Epithelial cell of proximal tubule (primary cell): Measurements from ENCODE around the gene ARFIP1. TPM values are rescaled to one million over a fixed set of nuclear protein-coding genes. Genes with fewer than 3 reads are reported as not detected.
"Not testable (repeated sequence)": the region's sequence is repeated elsewhere in the genome, so short reads cannot be mapped to it uniquely, and the experiment has no call there.

Source experiments
- DNase-seq: peaks from one replicate; pipeline ENCODE4 v3.0.0-alpha.2; 2011; ENCODE audit warnings: low read depth
- H3K4me3 ChIP-seq: 2 replicates; pipeline ENCODE4 v1.5.1; 2011; ENCODE audit warnings: low read depth, mild to moderate bottlenecking, low read length
- total RNA-seq: library from RNA; depleted of rRNA; stranded (reverse); fragments of >200 nt; gene quantifications from 2 replicates; pipeline ENCODE4 v1.2.3, GENCODE V29; 2015
- TF ChIP-seq, protein P1 (sequence below): conservative IDR thresholded peaks from 2 replicates; pipeline ENCODE4 v1.5.1; 2012; ENCODE audit warnings: low read depth, mild to moderate bottlenecking, low read length

Gene ARFIP1
- total RNA-seq, 1 donor from 2014 or later, result 29.1 TPM

DNA sequence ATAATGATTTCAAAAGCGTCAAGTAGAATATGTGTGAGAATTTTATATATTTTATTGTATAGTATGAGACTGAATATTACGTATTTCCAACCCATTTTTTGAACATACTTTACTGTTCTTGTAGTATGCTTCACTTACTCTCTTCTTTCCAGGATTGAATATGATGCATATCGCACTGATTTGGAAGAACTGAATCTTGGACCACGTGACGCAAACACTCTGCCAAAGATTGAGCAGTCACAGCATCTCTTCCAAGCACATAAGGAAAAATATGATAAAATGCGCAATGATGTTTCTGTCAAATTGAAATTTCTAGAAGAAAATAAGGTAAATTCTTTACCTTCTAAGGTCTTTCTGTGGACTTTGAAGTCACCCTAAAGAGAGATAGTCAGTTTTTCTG is 108.2 kb downstream of the ARFIP1 start:
- no peak for DNase-seq
- H3K4me3 ChIP-seq, result no peak overlapping the region
- TF ChIP-seq, protein P1, sequence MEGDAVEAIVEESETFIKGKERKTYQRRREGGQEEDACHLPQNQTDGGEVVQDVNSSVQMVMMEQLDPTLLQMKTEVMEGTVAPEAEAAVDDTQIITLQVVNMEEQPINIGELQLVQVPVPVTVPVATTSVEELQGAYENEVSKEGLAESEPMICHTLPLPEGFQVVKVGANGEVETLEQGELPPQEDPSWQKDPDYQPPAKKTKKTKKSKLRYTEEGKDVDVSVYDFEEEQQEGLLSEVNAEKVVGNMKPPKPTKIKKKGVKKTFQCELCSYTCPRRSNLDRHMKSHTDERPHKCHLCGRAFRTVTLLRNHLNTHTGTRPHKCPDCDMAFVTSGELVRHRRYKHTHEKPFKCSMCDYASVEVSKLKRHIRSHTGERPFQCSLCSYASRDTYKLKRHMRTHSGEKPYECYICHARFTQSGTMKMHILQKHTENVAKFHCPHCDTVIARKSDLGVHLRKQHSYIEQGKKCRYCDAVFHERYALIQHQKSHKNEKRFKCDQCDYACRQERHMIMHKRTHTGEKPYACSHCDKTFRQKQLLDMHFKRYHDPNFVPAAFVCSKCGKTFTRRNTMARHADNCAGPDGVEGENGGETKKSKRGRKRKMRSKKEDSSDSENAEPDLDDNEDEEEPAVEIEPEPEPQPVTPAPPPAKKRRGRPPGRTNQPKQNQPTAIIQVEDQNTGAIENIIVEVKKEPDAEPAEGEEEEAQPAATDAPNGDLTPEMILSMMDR, result no peak

DNA sequence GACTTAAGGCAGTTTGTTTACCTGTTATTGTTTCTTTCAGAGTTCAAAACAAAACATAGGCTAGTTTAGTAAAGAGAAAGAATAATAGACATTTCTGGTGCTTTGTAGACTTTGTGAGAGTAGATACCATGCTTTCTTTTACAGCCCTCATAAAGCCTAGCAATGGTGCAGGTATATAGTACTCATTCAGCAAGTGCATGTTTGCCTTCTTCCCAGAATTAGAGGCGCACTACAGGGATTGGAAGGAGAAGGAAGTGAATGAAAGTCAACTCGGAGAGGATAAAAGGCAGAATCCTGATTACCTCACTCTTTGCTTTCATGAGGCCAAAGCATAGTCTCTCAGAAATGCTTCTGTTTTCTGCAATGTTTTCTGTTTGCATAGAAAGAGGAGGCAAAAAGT is 113.2 kb downstream of the ARFIP1 start:
- no peak for DNase-seq
- no peak overlapping the region for H3K4me3 ChIP-seq
- TF ChIP-seq, protein P1, result no peak

DNA sequence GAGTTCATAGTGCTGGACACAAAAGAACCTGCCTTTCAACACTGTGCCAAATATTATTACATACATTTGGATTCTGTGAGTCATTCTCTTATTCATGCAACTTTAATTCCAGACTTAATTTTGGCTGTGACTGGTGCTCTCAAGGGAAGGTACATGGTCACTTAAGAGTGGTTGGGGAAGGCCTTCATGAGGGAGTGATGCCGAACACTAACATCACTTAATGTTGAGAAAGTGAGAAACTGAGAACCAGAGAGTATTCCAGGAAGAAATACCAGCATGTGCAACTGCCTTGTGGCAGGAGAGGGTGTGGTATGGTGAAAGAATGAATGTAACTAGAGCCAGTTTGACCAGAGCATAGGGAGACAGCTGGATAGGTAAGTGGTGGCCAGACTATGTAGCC is 114.9 kb downstream of the ARFIP1 start:
- H3K4me3 ChIP-seq, result no peak overlapping the region
- DNase-seq, result no peak
- TF ChIP-seq, protein P1, result no peak

DNA sequence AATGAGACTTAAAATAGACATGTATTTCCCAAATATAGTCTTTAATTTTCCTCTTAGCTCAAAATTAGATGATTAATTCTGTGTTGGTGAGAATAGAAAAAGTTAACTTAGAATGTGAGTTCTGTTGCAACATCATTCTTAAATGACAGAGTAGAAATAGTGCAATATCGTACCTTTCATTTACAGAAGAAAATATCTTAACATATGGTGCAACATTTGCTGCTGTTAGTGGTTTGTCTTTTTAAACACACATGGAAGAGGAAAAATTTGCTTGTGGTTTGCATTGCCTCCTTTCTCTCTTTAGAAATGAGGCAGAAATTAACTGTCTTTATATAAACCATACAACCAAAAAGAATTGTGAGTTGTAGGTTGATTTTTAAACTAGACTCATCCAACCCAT is 117.1 kb downstream of the ARFIP1 start:
- no peak for DNase-seq
- TF ChIP-seq, protein P1, result no peak
- no peak overlapping the region for H3K4me3 ChIP-seq

DNA sequence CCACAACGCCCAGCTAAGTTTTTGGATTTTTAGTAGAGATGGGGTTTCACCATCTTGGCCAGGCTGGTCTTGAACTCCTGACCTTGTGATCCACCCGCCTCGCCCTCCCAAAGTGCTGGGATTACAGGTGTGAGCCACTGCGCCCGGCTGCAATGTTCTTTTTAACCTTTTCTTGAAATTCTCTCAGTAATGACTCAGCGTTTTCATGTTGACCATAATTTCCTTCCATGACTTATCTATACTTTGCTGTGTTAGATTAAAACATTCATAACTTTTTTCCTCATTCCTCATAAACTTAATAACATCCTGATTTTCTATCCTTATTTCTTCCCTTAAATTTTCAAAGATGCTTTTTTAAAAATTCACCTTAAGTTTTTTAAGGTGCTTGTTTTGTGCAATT is 118.4 kb downstream of the ARFIP1 start:
- not testable (repeated sequence) for H3K4me3 ChIP-seq, DNase-seq

DNA sequence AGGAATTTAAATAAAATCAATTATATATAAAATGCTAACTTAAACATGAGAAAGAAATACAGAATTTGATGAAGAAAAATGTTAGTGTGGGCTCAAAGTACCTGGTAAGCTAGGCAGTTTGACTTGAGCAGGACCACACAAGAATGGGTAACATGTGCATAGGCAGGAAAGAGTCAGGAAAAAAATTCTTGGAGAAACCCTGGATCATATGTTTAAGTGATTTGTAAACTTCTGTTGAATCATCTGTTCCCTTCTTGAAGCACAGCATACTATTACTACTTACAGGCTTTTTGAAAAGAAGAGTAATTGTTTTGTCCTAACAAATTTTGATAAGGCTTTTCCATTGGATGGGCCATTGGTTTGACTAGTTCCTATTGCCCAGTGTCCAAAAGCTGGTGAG is 118.9 kb downstream of the ARFIP1 start:
- TF ChIP-seq, protein P1, result no peak
- DNase-seq, result no peak
- no peak overlapping the region for H3K4me3 ChIP-seq

DNA sequence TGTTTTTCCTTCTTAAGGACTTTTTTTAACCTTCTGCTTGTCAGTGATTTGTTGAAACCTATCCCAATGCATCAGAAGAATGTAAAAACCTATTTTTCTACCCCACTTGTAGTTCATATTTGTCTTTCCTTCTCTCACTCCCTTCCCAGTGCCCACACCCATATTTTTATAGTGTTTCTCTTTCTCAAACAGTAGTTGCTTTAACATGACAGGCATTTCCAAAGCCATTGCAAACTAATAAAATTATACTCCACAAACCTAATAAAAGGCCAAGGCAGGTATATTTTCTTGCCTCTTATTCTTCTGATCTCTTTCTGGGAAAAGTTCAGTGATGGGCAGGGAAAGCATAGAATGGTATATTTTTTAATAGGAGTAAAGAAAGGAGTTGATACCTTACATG is 120.6 kb downstream of the ARFIP1 start:
- no peak overlapping the region for H3K4me3 ChIP-seq
- DNase-seq, result no peak
- TF ChIP-seq, protein P1, result no peak

DNA sequence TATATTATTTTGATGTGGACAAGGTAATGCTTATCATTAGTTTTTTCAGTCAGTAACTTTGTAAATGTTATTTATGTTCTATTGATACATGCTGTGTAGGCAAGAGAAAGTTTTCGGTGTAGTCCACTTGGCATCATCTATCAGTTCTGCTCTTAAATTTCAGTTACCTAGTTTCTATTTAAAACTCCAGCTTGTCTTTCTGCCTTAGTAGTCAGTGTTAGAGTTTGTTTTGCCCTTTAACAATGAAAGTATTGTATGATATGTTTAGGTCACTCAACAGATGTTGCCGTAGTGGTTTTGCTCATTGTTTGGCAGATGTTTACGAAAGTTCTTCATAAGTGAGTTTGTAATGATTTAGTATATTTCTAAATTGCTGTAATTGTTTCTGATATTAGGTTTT is 121.5 kb downstream of the ARFIP1 start:
- H3K4me3 ChIP-seq, result no peak overlapping the region
- TF ChIP-seq, protein P1, result no peak
- DNase-seq, result no peak
